Measurements from ENCODE around the gene ITGB2. TPM values are rescaled to one million over a fixed set of nuclear protein-coding genes. Genes with fewer than 3 reads are reported as not detected.

Gene ITGB2
- total RNA-seq, 1 donor from 2014 or later = 18.6 TPM

GRCh38 chr21:44845418-44846223, 75.1 kb downstream of the ITGB2 start:
- H3K4me3 ChIP-seq = peak overlapping the region; percentile 64
- intact Hi-C loops (cut with micrococcal nuclease) = no loop called here
- DNase-seq = peak; percentile 80
- peak; percentile 54 for TF ChIP-seq CTCF (IDR thresholded peaks at IDR 0.05; ENCODE audit: borderline replicate concordance)
- H3K27me3 ChIP-seq (ENCODE audit: low read depth) = no peaks in the 10 kb centered on the region
- H3K4me1 ChIP-seq = peaks cover 30% of the 10 kb centered on the region
- H3K36me3 ChIP-seq = peaks cover 22% of the 10 kb centered on the region
- peak overlapping the region; percentile 66 for H3K27ac ChIP-seq (replicated peaks)
- no peaks in the 10 kb centered on the region for H3K9me3 ChIP-seq (replicated peaks)

- H3K9me3 ChIP-seq (replicated peaks) = no peaks in the 10 kb centered on the region
- H3K4me1 ChIP-seq = peaks cover 30% of the 10 kb centered on the region
- peaks cover 9% of the 10 kb centered on the region for H3K36me3 ChIP-seq
- H3K27ac ChIP-seq (replicated peaks) = no peak overlapping the region
- no peak for DNase-seq
- no peak overlapping the region for H3K4me3 ChIP-seq
- intact Hi-C loops (cut with micrococcal nuclease) = no loop called here
- no peaks in the 10 kb centered on the region for H3K27me3 ChIP-seq (ENCODE audit: low read depth)
- TF ChIP-seq CTCF (IDR thresholded peaks at IDR 0.05; ENCODE audit: borderline replicate concordance) = no peak
Observed at GRCh38 chr21:44844256-44844655, 76.4 kb downstream of the ITGB2 start.

- intact Hi-C loops (cut with micrococcal nuclease) = no loop called here
- H3K9me3 ChIP-seq (replicated peaks) = no peaks in the 10 kb centered on the region
- TF ChIP-seq CTCF (IDR thresholded peaks at IDR 0.05; ENCODE audit: borderline replicate concordance) = no peak
- peaks cover 30% of the 10 kb centered on the region for H3K4me1 ChIP-seq
- H3K27me3 ChIP-seq (ENCODE audit: low read depth) = no peaks in the 10 kb centered on the region
- H3K4me3 ChIP-seq = no peak overlapping the region
- no peaks in the 10 kb centered on the region for H3K36me3 ChIP-seq
- no peak overlapping the region for H3K27ac ChIP-seq (replicated peaks)
- DNase-seq = no peak
Observed at GRCh38 chr21:44842721-44843445, 77.8 kb downstream of the ITGB2 start.

- no peak for DNase-seq
- intact Hi-C loops (cut with micrococcal nuclease) = no loop called here
- no peak for TF ChIP-seq CTCF (IDR thresholded peaks at IDR 0.05; ENCODE audit: borderline replicate concordance)
- Histone ChIP-seq H3K27ac (replicated peaks) (no peak overlapping the region), H3K4me1 (peaks cover 23% of the 10 kb centered on the region), H3K4me3 (no peak overlapping the region), H3K27me3 (ENCODE audit: low read depth) (no peaks in the 10 kb centered on the region), H3K36me3 (no peaks in the 10 kb centered on the region), H3K9me3 (replicated peaks) (no peaks in the 10 kb centered on the region)
Observed at GRCh38 chr21:44842087-44842486, 78.6 kb downstream of the ITGB2 start.

- Histone ChIP-seq H3K27me3 (ENCODE audit: low read depth) (no peaks in the 10 kb centered on the region), H3K27ac (replicated peaks) (no peak overlapping the region), H3K4me1 (peaks cover 18% of the 10 kb centered on the region), H3K4me3 (no peak overlapping the region), H3K36me3 (no peaks in the 10 kb centered on the region), H3K9me3 (replicated peaks) (no peaks in the 10 kb centered on the region)
- TF ChIP-seq CTCF (IDR thresholded peaks at IDR 0.05; ENCODE audit: borderline replicate concordance) = no peak
- intact Hi-C loops (cut with micrococcal nuclease) = no loop called here
- no peak for DNase-seq
Observed at GRCh38 chr21:44840771-44841170, 79.9 kb downstream of the ITGB2 start.

Data from left ventricle myocardium inferior (tissue), 1 donor.